Fibroblast of lung (primary cell): ENCODE results near the gene TMPRSS13.

Experiments used
- CTCF ChIP-seq, 2 donors: IDR thresholded peaks in 1 of 2; conservative IDR thresholded peaks in 1 of 2; 1 replicate in 1 of 2; 2 replicates in 1 of 2; pipeline ENCODE4 v1.5.1; 2011 to 2012; ENCODE audit warnings: low read length in 2 of 2, control low read depth in 1 of 2, inconsistent platforms in 1 of 2, low read depth in 1 of 2, mild to moderate bottlenecking in 1 of 2
- EZH2 ChIP-seq: IDR thresholded peaks from 2 replicates; pipeline ENCODE4 v1.5.1; 2012; ENCODE audit warnings: low read length, control low read depth, mild to moderate bottlenecking; ENCODE audit errors: missing control alignments

- TF ChIP-seq CTCF (conservative IDR thresholded peaks at IDR 0.05 in 1 of 2, IDR thresholded peaks at IDR 0.05 in 1 of 2; ENCODE audit: low read depth in 1 of 2, low read length in 2 of 2), result no peak
- TF ChIP-seq EZH2, result no peak
Measured at GRCh38 chr11:117902001-117902845, 27.0 kb downstream of the TMPRSS13 start.
